Germinal center (tissue), 1 donor: Measurements from ENCODE around the gene SALL4.
"Not testable (repeated sequence)": the region's sequence is repeated elsewhere in the genome, so short reads cannot be mapped to it uniquely, and the experiment has no call there.

Experiments
- DNase-seq: peaks from one replicate; pipeline ENCODE4 v3.0.0; 2012; ENCODE audit warnings: mixed read lengths, low spot score

SALL4 gene

DNA sequence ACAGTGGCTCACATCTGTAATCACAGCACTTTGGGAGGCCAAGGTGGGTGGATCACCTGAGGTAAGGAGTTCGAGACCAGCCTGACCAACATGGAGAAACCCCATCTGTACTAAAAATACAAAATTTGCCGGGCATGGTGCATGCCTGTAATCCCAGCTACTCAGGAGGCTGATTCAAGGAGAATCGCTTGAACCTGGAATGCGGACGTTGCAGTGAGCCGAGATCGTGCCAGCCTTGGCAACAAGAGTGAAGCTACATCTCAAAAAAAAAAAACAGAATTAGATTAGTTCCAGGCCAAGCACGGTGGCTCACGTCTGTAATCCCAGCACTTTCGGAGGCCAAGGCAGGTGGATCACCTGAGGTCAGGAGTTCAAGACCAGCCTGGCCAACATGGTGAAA, 36.9 kb downstream of the SALL4 start:
- DNase-seq, result not testable (repeated sequence)

DNA sequence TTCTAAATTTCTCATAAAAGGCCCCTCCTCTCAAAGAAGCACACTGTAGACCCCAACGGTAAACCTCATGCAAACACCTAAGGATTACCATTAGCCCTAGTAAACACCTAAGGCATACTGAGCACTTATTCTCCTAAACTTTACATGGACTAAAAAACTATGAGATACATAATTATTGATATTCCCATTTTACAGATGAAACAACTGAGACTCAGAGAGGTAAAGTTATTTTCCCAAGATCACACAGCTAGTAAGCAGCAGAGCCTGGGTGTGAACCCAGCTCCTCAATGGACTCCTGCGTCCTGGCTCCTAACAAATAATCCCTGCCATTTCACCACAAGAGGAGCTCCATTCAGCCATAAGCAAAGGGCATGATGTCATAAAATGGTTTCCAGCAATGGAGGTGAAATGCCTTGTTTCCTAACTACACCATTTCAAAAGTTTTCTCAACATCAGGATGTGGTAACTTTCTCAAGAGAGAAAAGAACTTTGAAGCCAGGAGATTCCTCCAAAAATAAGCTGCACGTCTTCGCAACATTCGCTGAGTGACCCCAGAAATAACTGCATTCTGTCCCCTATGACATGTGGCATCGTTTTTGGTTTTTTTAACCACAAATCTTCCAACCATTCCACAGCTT, 38.2 kb downstream of the SALL4 start:
- DNase-seq, result no peak

DNA sequence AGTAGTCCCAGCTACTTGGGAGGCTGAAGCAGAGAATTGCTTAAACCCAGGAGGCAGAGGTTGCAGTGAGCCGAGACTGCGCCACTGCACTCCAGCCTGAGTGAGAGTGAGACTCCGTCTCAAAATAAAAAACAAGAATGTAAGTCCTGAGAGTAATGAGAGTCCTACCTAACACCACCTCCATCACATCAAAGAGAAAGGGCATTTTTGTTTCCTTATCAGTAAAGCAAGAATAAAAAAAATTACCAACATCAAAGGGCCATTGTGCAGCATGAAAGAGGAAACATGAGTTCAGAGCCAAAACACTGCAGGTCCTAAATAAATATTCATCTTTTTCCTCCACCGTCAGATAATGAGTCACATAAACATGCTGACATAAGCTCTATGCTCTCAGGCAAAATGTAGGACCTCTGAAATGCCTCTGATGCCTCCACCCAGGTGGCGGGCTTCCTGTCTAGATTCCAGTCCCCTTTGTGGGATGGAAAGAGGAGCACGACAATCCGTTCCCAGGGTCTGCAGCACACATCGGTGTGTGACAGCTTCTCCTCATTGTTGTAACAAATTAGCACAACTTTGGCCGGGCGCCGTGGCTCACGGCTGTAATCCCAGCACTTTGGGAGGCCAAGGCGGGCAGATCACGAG, 41.3 kb downstream of the SALL4 start:
- DNase-seq, result no peak

DNA sequence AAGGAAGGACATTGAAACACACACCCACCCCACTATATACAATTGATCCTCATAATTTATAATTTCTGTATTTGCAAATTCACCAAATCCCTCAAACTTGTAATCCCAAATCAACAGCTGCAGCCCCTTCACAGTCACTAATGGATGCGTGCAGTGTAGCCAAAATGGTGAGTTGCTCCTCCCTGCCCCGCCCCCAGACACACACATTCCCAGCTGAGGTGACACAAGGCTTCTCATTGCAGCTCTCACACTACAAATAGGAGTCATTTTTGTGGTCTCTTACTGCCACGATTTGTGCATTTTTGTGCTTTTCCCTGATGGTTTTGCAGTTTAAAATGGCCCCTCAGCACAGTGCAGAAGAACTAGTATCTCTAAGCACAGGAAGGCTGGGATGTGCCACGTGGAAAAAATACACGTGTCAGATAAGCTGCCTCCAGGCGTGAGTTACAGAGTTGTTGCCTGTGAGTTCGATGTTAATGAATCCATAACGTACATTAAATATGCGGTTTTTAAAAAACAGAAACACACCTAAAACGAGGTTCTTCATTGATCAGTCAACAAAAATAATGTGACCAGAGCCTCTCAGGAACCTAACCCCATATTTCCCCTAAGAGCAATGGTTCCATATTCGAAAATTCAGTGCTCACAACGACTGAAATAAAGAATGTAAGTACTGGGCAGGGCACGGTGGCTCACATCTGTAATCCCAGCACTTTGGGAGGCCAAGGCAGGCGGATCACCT, 42.4 kb downstream of the SALL4 start:
- DNase-seq, result no peak

DNA sequence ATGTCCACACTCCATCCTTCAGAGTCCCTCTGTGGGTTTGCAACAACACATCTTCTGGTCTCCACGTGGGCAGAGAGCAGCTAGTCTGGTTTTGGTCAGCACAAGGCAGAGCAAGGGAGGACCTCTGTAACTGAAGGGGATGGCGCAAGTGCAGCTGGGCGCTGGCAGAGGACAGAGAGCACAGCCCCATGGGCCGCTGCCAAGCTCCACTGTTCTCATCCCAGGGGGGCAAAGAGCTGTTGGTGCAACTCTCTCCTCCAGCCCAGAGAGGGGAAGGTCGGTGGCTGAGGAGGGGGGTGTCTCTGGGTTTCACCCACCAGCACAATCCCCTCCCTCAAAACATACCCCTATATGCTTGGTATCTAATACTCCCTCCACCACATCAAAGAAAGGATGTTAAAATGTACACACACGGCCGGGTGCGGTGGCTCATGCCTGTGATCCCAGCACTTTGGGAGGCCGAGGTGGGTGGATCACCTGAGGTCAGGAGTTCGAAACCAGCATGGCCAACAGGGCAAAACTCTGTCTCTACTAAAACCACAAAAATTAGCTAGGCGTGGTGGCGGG, 43.3 kb downstream of the SALL4 start:
- no peak for DNase-seq

GRCh38 chr20:51757226-51757625, 45.1 kb downstream of the SALL4 start:
- DNase-seq, result no peak

GRCh38 chr20:51756653-51757052, 45.7 kb downstream of the SALL4 start:
- DNase-seq, result no peak

GRCh38 chr20:51753220-51753619, 49.1 kb downstream of the SALL4 start:
- DNase-seq, result not testable (repeated sequence)

DNA sequence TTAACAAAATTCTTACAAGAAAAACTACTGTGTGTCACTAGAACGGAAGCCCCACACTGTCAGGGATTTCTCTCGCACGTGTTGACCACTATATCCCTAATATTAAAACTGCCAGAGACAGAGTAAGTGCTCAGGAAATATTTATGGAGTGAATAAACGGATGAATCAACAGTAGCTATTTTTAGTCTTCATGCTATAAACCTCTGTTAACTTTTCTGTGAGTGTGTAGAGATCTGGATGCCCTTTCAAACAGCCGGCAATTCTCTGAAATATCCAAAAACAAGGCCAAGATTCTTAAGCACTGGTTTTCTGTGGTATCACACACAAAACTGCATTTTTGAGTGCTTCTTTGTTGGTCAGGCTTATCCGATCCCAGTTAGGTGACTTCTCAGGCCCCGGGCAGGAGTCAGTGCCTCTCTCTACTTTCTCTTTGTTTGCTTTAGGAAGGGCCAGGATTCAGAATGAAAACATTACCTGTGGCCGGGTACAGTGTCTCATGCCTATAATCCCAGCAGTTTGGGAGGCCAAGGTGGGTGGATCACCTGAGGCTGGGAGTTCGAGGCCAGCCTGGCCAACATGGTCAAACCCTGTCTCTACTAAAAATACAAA, 49.9 kb downstream of the SALL4 start:
- DNase-seq, result no peak

DNA sequence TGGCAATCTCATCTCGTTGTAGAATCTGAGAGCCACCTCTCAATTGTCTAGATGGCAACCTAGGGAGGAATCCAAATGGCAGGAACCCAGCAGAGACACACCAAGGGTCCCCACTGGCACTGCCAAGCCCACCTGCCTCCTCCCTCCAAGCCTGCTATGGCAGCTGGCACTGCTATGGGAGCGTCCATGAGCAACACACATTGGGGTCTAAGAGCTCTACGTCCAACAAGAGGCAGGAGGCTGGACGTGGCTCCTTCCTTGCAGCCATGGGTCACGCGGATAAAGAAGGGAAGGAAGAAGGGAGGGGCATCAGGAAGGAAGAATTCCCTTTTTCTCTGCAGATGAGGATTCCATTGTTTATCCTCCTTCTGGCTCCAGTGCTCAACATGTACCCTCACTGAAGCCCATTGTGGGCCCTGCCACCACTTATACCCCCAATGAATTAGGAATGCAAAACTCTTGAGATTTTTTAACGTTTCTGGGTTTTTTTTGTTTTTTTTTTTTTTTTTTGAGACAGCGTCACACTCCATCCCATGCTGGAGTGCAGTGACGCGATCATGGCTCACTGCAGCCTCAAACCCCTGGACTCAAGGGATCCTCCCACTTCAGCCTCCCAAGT, 51.4 kb downstream of the SALL4 start:
- DNase-seq, result no peak

DNA sequence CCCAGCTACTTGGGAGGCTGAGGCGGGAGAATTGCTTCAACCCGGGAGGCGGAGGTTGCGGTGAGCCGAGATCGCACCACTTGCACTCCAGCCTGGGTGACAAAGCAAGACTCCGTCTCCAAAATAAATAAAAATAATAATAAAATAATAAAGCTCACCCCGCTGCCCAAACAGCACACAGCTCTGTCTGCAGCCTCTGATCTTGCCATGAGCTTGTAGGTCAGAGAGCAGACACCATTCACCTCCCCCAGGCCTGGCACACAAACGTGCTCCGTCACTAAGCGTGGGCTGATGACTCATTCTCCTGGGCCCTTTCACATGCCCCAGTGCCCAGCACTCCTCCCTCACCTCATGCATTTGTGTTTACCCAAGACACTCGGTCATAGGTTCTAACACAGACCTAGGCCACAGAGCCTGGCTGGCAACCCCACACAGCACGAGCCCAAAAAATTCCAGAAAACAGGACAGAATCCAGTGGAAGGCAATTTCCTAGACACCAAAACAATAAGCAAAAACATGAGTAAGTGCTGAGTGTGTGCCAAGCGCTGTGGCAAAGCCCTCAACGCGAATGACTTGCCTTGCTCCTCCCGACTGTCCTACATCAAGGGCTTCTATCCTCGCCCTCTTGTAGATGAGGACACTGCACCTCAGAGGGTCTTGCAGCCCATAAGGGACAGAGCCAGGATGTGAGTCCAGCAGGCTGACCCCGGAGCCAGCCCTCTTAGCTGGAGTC, 52.1 kb downstream of the SALL4 start:
- DNase-seq, result no peak

DNA sequence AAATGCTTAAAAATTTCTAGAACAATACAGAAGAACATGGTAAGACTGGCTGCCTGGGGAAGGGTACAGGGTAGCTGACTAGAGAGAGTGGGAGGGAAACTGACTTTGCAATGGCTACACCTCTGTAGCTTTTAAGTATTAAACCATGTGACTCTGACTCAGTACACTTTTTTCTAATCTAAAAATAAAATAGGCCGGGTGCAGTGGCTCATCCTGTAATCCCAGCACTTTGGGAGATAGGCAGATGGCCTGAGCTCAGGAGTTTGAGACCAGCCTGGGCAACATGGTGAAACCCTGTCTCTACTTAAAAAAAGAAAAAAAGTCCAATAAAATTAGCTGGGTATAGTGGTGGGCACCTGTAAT, 52.7 kb downstream of the SALL4 start:
- DNase-seq, result no peak

DNA sequence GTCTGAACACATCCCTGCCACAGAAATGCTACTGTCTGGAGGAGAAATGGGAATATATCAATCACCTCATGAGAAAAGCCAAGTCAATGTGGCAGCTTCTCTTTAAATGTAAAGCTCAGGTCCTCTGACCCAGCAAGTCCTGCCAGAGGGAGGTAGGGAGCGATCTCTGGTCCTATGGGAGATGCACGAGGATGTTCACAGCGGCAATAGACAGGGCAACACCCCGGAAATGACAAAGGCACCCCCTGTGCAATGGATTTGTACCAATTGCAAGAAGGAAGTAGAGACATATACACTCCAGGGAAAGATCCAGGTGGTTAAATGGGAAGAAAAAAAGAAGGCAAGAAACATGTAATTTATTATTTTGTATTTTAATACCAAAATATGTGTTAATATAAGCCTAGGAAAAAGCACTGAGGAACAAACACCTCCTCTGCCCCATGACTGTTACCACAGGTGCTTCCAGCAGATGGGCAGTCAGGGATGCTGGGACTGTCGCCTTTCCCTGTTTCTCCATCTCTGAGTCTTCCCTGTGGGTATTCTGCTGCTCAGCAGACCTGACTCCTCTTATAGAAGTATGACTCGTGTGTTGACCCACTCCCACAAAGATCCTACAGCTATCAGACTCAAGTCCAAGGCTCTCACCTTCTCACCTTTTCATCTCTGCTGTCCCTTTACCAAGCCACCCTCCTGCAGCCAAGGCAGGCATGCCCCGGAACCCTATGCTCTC, 55.0 kb downstream of the SALL4 start:
- DNase-seq, result no peak

DNA sequence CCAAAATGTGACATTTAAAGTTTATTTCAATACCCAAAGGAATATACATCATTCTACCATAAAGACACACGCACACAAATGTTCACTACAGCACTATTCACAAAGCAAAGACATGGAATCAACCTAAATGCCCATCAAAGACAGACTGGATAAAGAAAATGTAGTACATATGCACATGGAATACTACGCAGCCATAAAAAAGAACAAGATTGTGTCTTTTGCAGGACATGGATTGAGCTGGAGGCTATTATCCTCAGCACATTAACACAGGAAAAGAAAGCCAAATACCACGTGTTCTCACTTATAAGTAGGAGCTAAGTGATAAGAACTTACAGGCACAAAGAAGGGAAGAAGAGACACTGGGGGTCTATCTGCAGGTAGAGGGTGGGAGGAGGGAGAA, 56.5 kb downstream of the SALL4 start:
- no peak for DNase-seq

GRCh38 chr20:51740838-51741237, 61.5 kb downstream of the SALL4 start:
- no peak for DNase-seq

DNA sequence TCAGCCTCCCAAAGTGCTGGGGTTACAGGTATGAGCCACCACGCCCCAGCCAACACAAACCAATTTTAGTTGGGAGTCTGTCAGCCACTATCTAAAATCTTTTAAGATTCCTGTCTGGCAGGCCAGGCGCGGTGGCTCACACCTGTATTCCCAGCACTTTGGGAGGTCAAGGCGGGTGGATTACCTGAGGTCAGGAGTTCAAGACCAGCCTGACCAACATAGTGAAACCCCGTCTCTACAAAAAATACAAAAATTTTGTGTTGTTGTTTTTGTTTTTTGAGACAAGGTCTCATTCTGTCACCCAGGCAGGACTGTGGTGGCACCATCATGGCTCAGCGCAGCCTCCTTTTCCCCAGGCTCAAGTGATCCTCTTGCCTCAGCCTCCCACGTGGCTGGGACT, 62.0 kb downstream of the SALL4 start:
- DNase-seq, result not testable (repeated sequence)

DNA sequence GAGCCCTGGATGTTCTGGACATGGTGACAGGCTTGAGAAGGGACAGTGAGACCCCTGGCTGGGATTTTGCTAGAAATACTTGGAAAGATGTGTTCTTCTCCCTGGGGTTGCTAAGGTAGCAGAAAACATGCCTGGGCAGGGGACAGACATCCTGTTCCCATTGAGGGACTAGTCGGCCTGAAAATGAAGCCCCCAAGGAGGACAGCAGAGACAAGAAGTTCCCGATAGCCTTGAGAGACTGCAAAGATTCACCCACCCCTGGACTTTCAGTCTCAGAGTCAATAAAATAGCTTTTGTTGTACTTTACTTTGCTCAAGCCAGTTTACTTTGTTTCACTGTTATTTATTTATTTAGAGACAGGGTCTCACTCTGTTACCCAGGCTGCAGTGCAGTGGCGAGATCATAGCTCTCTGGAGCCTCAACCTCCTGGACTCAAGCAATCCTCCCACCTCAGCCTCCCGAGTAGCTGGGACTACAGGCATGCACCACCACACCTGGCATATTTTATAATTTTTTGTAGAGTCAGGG, 62.5 kb downstream of the SALL4 start:
- DNase-seq, result no peak

DNA sequence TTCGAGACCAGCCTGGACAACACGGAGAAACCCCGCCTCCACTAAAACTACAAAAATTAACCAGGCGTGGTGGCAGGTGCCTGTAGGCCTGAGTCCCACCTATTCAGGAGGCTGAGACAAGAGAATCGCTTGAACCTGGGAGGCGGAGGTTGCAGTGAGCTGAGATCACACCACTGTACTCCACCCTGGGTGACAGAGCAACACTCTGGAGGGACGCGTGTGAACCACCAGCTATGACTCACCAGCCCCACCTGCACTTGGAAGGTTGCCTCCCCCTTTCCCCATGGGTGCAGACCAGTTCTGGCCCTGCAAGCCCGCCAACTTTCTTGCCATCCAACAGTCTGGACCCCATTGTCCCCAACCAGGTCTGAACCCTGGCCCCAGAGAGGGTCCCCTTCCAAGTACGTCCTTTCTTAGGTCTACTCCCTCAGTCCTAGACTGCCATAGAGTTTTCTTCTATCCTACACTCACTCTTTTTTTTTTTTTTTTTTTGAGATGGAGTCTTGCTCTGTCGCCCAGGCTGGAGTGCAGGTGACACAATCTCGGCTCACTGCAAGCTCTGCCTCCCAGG, 63.4 kb downstream of the SALL4 start:
- DNase-seq, result no peak

GRCh38 chr20:51738261-51738660, 64.1 kb downstream of the SALL4 start:
- DNase-seq, result not testable (repeated sequence)

DNA sequence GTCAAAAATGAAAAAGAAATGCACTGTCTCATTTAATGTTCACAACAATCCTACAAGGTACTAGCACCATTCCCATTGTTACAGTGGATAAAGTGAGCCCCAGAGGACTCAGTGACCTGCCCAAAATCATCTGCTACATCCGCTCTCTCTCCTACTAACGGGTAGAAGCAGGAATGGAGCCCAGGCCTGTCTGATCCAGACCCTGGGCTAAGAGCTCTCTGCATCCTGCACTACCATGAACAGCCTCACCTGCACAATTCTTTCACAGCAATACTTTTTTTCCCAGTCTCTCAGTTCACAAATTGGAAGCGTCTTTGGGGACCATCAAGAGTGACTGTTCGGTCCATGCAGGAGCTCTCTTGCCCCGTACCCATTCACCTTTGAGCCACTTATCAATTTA, 65.4 kb downstream of the SALL4 start:
- DNase-seq, result no peak
